DOHH2 (cell line): ENCODE results near the gene ASXL2.

Experiments
- CTCF ChIP-seq: fragments of 200-600 bp; sonication (generic); IDR thresholded peaks from one replicate; pipeline ENCODE4 v1.5.1; 2014; ENCODE audit warnings: antibody characterized with exemption, mild to moderate bottlenecking, low read depth, low read length; ENCODE audit not compliant: poor library complexity, severe bottlenecking
- EZH2phosphoT487 ChIP-seq: fragments of 200-600 bp; sonication (generic); IDR thresholded peaks from 2 replicates; pipeline ENCODE4 v1.6.1; 2017; ENCODE audit warnings: borderline replicate concordance, mild to moderate bottlenecking, antibody characterized with exemption, low read length, moderate library complexity, mixed read lengths

- TF ChIP-seq CTCF (no peak), EZH2phosphoT487 (no peak)
Observed at GRCh38 chr2:25920336-25920735, 42.0 kb upstream of the ASXL2 start.
